Right renal cortex interstitium (tissue), 3 donors: ENCODE data around the gene ZDHHC17. TPM values are rescaled to one million over a fixed set of nuclear protein-coding genes. Genes with fewer than 3 reads are reported as not detected.
A peak's percentile ranks its signal among the peaks of the same experiment; 100 is the strongest.
"Not testable (repeated sequence)": the region's sequence is repeated elsewhere in the genome, so short reads cannot be mapped to it uniquely, and the experiment has no call there.

Experiments
- DNase-seq, 3 donors: peaks; one replicate each; pipeline ENCODE4 v3.0.0-alpha.2; 2013; ENCODE audit warnings: low read depth in 3 of 3, low spot score in 2 of 3
- polyA plus RNA-seq, 3 donors: library from polyadenylated mRNA; unstranded; fragments of 120-200 nt; gene quantifications; one replicate each; pipeline ENCODE4 v1.2.1, GENCODE V29; 2013; ENCODE audit not compliant: insufficient read length in 3 of 3

The ZDHHC17 gene
- polyA plus RNA-seq, 3 donors: 58.7 to 70.4 (median 67.2) TPM

GRCh38 chr12:76765598-76765997 is 1.7 kb downstream of the ZDHHC17 start:
- DNase-seq: no peak

DNA sequence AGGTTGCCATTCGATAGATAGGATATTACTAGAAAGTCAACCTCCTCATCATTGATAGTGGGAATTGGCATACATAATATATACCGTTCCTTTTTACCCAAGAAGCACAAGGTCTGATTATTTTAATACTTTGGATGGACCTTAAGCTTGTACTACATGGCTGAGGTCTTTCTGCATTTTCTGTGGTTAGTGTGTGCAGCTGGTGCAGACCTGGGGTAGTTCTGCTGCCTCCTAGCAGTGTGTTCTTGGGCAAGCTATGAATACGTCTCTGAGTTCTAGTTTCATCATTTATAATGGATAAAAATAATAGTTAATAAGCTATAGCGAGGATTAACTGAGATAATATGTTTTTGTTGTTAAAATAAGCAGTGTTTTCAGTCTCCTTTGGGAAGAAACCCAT is 2.2 kb downstream of the ZDHHC17 start:
- DNase-seq: no peak

DNA sequence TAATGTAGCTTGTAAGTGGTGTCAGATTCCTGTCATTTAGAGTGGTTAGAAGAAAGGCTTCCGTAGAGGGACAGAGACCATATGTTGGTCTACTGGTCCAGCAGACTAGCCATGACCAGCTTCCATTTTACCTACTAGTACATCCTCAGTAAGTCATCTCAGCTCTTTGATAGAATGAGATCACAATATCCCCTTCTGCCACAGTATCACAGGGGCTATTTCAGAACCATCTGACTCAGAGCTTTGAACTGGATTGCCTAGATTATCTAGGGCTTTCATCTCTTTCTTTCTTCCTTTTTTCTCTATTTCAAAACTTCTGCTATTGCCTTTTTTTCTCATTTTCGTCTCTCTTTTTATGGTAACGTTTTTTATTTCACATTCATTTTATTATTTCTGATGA is 4.7 kb downstream of the ZDHHC17 start:
- no peak for DNase-seq

DNA sequence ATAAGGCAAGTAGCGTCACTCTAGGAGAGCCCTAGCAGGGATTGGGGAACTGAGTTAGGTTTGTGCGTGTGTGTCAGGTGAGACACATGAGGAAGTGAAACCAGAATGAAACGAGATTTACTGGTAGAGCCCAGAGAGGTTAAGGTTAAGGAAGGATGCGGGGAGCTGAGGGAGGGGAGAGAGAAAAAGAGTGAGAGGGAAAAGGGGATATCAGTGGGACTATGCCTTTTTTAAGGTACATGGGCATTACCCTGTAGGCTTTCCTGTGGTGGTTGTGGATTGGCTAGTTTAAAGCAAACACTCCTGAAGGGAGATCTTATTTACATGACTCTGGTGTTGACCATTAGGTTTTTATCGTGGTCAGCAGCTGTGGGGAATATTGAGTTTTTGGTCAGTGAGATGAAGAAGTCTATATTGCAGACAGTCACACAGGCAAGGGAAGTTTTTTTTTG is 13.9 kb downstream of the ZDHHC17 start:
- no peak for DNase-seq

DNA sequence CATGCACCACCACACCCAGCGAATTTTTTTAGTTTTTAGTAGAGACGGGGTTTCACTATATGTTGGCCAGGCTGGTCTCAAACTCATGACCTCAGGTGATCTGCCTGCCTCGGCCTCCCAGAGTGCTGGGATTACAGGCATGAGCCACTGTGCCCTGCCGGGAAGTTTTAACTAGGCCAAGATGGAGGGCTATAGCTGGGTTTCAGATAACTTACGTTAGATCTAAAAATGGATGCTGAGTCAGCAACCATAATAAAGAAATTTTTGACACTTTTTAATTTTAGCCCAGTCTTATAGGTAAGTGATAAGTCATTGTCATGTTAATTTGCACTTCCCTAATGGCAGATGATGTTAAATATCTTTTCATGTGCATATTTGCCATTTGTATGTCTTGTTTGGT is 14.4 kb downstream of the ZDHHC17 start:
- no peak for DNase-seq

GRCh38 chr12:76779310-76779709 is 15.4 kb downstream of the ZDHHC17 start:
- DNase-seq: not testable (repeated sequence)

GRCh38 chr12:76781321-76781720 is 17.4 kb downstream of the ZDHHC17 start:
- DNase-seq: no peak

- DNase-seq: no peak
Observed at GRCh38 chr12:76782526-76782925, 18.6 kb downstream of the ZDHHC17 start.

DNA sequence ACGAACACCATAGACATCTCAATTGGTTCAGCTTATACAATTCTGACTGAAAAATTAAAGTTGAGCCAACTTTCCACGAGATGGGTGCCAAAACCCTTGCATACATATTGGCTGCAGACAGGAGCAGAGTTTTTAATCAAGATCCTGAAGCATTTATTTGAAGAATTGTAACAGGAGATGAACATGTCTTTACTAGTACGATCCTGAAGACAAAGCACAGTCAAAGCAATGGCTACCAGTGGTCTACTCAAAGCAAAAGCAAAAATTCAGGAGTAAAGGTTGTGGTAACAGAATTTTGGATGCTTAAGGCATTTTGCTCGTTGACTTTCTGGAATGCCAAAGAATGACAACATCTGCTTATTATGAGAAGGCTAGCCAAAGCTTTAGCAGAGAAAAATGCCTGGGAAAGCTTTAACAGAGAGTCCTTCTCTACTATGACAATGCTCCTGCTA is 20.7 kb downstream of the ZDHHC17 start:
- no peak for DNase-seq

DNA sequence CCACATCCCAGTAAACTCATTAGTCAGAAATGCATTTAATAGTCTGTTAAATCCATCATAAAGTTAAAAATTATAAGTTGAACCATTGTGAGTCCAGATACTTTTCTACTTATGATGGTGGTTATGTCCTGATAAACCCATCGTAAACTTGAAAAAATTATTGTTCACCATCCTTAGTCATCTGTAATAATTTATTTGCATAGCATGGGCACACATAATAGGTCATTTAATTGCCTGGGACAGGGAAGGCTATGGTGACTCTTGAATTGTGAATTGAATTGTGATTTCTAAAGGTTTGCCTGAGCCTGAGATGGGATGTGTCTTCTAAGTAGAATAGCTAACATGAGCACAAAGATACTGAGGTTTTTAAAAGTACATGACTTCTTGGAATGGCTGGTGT is 21.5 kb downstream of the ZDHHC17 start:
- DNase-seq: no peak

DNA sequence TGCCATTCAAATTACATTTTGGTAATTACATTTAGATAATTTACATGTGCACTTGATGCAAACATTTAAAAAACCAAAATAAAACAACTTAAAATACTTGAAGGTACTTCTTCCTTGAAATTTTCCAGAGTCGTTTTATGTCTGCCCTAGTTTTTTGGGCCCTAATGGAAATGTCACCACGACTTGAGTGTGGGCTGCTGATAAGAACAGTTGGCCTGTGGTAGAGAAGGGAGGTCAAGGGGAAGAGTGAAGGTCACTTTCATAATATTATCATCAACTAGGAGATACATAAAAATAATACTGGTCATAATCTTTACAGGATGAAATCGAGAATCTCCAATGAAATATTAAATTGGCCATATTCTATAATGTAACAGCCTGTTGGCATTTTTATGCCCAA is 23.1 kb downstream of the ZDHHC17 start:
- no peak for DNase-seq

- DNase-seq: no peak
Observed at GRCh38 chr12:76787689-76788088, 23.8 kb downstream of the ZDHHC17 start.

GRCh38 chr12:76789335-76790050 is 25.6 kb downstream of the ZDHHC17 start:
- no peak for DNase-seq

DNA sequence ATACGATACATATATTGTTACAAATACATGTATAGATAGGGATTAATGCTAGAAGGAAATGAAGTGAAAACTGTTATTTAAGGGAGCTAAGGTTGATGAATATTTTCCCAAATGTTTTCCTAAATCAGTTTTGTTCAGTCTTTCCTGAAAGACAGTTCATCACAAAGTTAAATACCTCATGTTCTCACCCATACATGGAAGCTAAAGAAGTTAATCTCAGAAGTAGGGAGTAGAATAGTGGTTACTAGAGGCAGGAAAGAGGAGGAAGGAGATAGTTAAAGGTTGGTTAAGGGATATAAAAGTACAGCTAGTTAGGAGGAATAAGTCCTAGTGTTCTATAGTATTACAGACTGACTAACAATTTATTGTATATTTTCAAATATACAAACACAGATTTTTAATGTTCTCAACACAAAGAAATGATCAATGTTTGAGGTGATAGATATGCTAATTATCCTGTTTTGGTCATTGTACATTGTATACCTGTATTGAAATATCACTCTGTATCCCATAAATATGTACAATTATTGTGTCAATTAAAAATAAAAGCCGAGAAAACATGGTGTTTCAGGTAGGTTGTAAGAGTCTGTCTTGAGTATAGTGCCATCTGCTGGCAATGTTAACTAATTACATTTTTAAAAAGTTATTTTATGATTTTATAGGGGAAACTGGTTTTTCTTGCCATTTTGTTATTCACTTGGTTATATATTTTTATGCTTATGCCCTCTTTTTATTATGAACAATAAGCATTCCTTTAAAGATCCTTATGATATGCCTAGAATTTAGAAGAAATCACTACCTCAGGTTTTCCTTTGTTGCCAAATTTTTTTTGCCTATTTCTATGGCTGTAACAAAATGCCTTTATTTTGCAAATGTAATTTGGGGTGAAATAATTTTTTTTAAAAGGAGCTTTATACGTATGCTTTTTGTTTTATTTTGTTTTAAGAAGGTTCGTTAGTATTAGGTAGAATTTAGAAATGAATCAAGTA is 26.9 kb downstream of the ZDHHC17 start:
- DNase-seq: peak in 1 of 3 donors; percentile 14

DNA sequence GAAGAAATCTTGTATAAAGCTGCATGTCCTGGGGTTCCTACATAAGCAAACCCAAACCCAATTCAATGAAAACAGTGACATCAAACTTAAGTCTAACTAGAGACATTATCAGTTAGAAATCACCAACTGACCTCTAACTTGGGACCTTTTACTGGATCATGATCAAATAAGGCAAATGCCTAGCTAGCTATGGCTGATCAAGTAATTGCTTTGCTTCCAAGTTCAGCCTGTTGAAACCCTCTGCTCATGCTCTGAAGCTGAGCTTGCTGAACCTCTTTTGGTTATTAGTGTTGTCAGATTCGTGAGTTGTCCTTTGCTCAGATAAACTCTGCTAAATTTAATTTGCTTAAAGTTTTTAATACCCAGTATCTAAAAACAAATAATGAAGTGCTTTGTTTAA is 28.9 kb downstream of the ZDHHC17 start:
- DNase-seq: no peak

- DNase-seq: no peak
Observed at GRCh38 chr12:76798864-76799263, 34.9 kb downstream of the ZDHHC17 start.

GRCh38 chr12:76799362-76799761 is 35.4 kb downstream of the ZDHHC17 start:
- no peak for DNase-seq

DNA sequence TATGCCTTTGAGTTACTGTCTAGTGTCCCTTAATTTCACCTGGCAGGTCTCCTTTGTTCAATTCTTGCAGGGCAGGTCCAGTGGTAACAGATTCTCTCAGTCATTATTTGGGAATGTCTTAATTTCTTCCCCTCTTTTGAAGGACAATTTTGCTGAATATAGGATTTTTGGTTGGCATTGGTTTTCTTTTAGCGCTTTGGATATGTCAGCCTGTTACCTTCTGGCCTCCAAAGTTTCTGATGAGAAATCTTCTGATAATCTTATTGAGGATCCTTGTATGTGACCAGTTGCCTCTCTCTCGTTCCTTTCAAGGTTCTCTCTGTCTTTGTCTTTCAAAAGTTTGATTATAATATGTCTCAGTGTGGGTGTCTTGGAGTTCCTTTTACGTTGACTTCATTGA is 38.1 kb downstream of the ZDHHC17 start:
- no peak for DNase-seq

- no peak for DNase-seq
Observed at GRCh38 chr12:76804435-76804976, 40.6 kb downstream of the ZDHHC17 start.

DNA sequence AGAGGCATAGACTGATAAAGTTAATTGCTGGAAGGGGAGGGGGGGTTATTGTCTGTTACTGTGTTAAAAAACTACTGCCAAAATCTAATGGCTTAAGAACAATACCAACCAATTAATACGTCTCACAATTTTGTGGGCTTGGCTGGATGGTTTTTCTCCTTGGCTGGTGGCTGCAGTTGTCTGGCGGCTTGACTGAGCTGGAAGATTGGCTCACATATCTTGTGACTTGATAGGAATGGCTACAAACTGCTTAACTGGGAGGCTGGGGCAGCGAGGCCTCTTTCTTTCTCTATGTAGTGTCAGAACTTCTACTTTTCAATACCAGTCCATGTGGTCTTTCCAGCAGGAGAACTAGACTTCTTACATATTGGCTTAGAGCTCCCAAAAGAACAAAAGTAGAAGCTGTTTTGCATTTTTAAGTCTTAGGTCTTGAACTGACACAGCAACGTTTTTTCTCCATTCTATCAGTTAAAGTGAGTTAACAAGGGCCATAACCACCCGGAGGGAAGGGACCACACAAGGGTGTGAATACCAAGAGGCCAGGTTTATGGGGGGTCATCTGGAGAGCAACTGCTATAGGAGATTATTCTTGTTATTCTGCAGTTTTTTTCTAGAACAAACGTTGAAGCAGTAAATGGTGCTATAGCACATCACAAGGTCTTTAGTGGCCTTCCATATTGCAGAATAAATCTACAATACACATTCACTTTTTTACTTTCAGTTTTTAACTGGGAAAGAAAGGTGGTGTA is 46.9 kb downstream of the ZDHHC17 start:
- no peak for DNase-seq

DNA sequence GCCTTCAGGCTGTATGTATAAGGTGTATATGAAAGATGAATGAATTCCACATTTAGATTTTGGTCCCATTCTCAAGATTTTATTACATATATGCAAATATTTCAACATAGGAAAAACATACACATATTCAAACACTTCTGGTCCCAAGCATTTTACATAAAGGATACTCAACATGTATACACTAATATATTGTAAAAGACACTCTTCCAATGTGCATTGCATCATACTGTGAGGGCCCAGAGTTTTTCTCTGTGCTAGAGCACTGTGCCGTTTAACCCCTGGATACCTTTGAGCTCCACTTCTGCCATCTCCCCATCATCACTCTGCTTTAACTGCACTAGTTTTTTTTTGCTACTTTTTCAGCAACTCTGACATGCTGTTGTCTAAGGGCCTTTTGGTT is 48.1 kb downstream of the ZDHHC17 start:
- DNase-seq: no peak
